H1 (cell line): ENCODE results near the gene ZNF121. TPM values are rescaled to one million over a fixed set of nuclear protein-coding genes. Genes with fewer than 3 reads are reported as not detected.

Experiments
- CTCF ChIA-PET: fragments of 300-600 bp; sonication (Branson Sonifier 250); formaldehyde crosslinking; loops from one replicate; lab custom pipeline; 2021; ENCODE audit not compliant: partially characterized antibody; lab: Charles Lee
- POLR2A ChIA-PET: fragments of 300-600 bp; sonication (Branson Sonifier 250); formaldehyde crosslinking; loops from one replicate; lab custom pipeline; 2021; ENCODE audit warnings: inconsistent platforms; ENCODE audit not compliant: partially characterized antibody; lab: Charles Lee
- DNase-seq, 2 experiments: peaks; one replicate each; pipeline versions ENCODE4 v3.0.0 to v3.0.0-alpha.2; 2010 to 2022; ENCODE audit warnings: low spot score in 2 of 2, low read depth in 1 of 2, mixed read lengths in 1 of 2
- FAIRE-seq: peaks from 2 replicates; lab custom pipeline; 2011; peaks lifted over from hg19 to GRCh38; lab: Jason Lieb, UNC
- H2AFZ ChIP-seq: 2 replicates; pipeline ENCODE4 v1.8.1; 2012; ENCODE audit warnings: low read length, inconsistent platforms
- H2AK5ac ChIP-seq: 2 replicates; pipeline ENCODE4 v1.6.1; 2013; ENCODE audit warnings: low read depth, low read length
- H2BK120ac ChIP-seq: replicated peaks from 2 replicates; pipeline ENCODE3; 2013; ENCODE audit warnings: low read depth, low read length, inconsistent platforms
- H2BK12ac ChIP-seq: 2 replicates; pipeline ENCODE4 v1.6.1; 2013; ENCODE audit warnings: low read depth, low read length
- H2BK15ac ChIP-seq: 2 replicates; pipeline ENCODE4 v1.6.1; 2013; ENCODE audit warnings: low read length
- H2BK20ac ChIP-seq: 2 replicates; pipeline ENCODE4 v1.6.1; 2013; ENCODE audit warnings: low read length
- H2BK5ac ChIP-seq: 2 replicates; pipeline ENCODE4 v1.6.1; 2013; ENCODE audit warnings: low read depth, low read length
- H3K14ac ChIP-seq: 2 replicates; pipeline ENCODE4 v1.6.1; 2013; ENCODE audit warnings: inconsistent platforms; ENCODE audit not compliant: insufficient read length
- H3K18ac ChIP-seq: 2 replicates; pipeline ENCODE4 v1.6.1; 2013; ENCODE audit warnings: low read length; ENCODE audit errors: extremely low read depth
- H3K23ac ChIP-seq: 2 replicates; pipeline ENCODE4 v1.6.1; 2013; ENCODE audit warnings: inconsistent platforms; ENCODE audit not compliant: insufficient read length
- H3K23me2 ChIP-seq: 2 replicates; pipeline ENCODE4 v1.6.1; 2013; ENCODE audit warnings: low read depth, low read length
- H3K27ac ChIP-seq: 2 replicates; pipeline ENCODE4 v1.6.1; 2011; ENCODE audit warnings: low read depth, low read length, inconsistent platforms
- H3K27me3 ChIP-seq, 4 experiments: replicated peaks in 1 of 4; 1 replicate in 1 of 4; 2 replicates in 3 of 4; pipeline versions ENCODE4 v1.6.1 to v1.8.1; 2011 to 2013; ENCODE audit warnings: low read length in 3 of 4, mild to moderate bottlenecking in 3 of 4, inconsistent platforms in 2 of 4, mixed read lengths in 2 of 4, moderate library complexity in 1 of 4; ENCODE audit not compliant: control insufficient read depth in 3 of 4, insufficient read depth in 3 of 4; ENCODE audit errors: extremely low read depth in 1 of 4
- H3K36me3 ChIP-seq, 4 experiments: 2 replicates each; pipeline versions ENCODE4 v1.6.1 to v1.8.1; 2011 to 2013; ENCODE audit warnings: mild to moderate bottlenecking in 4 of 4, low read length in 3 of 4, moderate library complexity in 2 of 4, control low read depth in 1 of 4, inconsistent platforms in 1 of 4; ENCODE audit not compliant: insufficient read depth in 4 of 4, control insufficient read depth in 2 of 4
- H3K4ac ChIP-seq: replicated peaks from 2 replicates; pipeline ENCODE3; 2013; ENCODE audit warnings: low read length, low read depth, mixed read lengths, inconsistent platforms; ENCODE audit not compliant: insufficient read length
- H3K4me1 ChIP-seq, 4 experiments: replicated peaks in 1 of 4; 1 replicate in 1 of 4; 2 replicates in 3 of 4; pipeline versions ENCODE4 v1.6.1 to v1.8.1; 2011 to 2013; ENCODE audit warnings: low read length in 3 of 4, inconsistent platforms in 2 of 4, mixed read lengths in 1 of 4; ENCODE audit not compliant: insufficient read depth in 4 of 4, control insufficient read depth in 3 of 4
- H3K4me2 ChIP-seq, 2 experiments: 2 replicates each; pipeline versions ENCODE4 v1.6.1 to v1.8.1; 2011 to 2013; ENCODE audit warnings: low read depth in 2 of 2, low read length in 2 of 2, control low read depth in 1 of 2, inconsistent platforms in 1 of 2, mild to moderate bottlenecking in 1 of 2; ENCODE audit not compliant: insufficient read depth in 1 of 2
- H3K4me3 ChIP-seq, 4 experiments: fragments of 200-600, 300-600 bp in 1 of 4; sonication (generic), shearing (Covaris generic), sonication (Bioruptor Twin) in 1 of 4; 2 replicates each; pipeline versions ENCODE4 v1.5.1 to v1.8.1; 2011 to 2016; ENCODE audit warnings: low read length in 4 of 4, low read depth in 3 of 4, control low read depth in 2 of 4, inconsistent platforms in 2 of 4, mild to moderate bottlenecking in 2 of 4, mixed read lengths in 1 of 4, moderate library complexity in 1 of 4; ENCODE audit not compliant: insufficient read depth in 2 of 4; ENCODE audit errors: extremely low read depth in 1 of 4
- H3K56ac ChIP-seq: replicated peaks from 2 replicates; pipeline ENCODE3; 2013; ENCODE audit warnings: low read depth, mild to moderate bottlenecking, mixed read lengths, low read length, inconsistent platforms; ENCODE audit not compliant: insufficient read length
- H3K79me1 ChIP-seq: 2 replicates; pipeline ENCODE4 v1.6.1; 2013; ENCODE audit warnings: low read depth, low read length, control low read depth
- H3K79me2 ChIP-seq, 2 experiments: 2 replicates each; pipeline versions ENCODE4 v1.6.1 to v1.8.1; 2012 to 2013; ENCODE audit warnings: low read length in 2 of 2, mild to moderate bottlenecking in 2 of 2, inconsistent platforms in 1 of 2; ENCODE audit not compliant: insufficient read depth in 2 of 2, control insufficient read depth in 1 of 2
- H3K9ac ChIP-seq, 4 experiments: replicated peaks in 1 of 4; 1 replicate in 1 of 4; 2 replicates in 3 of 4; pipeline versions ENCODE4 v1.6.1 to v1.8.1; 2011 to 2013; ENCODE audit warnings: low read depth in 3 of 4, low read length in 3 of 4, control low read depth in 2 of 4, mild to moderate bottlenecking in 2 of 4, moderate library complexity in 2 of 4, inconsistent platforms in 1 of 4; ENCODE audit errors: extremely low read depth in 1 of 4
- H3K9me3 ChIP-seq, 2 experiments: 2 replicates each; pipeline versions ENCODE4 v1.6.1 to v1.8.1; 2012 to 2013; ENCODE audit warnings: mild to moderate bottlenecking in 2 of 2, moderate library complexity in 2 of 2, control low read depth in 1 of 2, inconsistent platforms in 1 of 2, low read depth in 1 of 2, low read length in 1 of 2, mixed read lengths in 1 of 2; ENCODE audit not compliant: insufficient read depth in 2 of 2
- H4K20me1 ChIP-seq, 2 experiments: replicated peaks in 1 of 2; 2 replicates each; pipeline versions ENCODE3 to v1.8.1; 2011 to 2013; ENCODE audit warnings: inconsistent platforms in 2 of 2, low read length in 2 of 2, mild to moderate bottlenecking in 1 of 2; ENCODE audit not compliant: insufficient read depth in 2 of 2, control insufficient read depth in 1 of 2
- H4K5ac ChIP-seq: 2 replicates; pipeline ENCODE4 v1.6.1; 2013; ENCODE audit warnings: low read length, low read depth, mixed read lengths, inconsistent platforms; ENCODE audit not compliant: insufficient read length
- H4K8ac ChIP-seq: 2 replicates; pipeline ENCODE4 v1.8.0; 2013; ENCODE audit warnings: mild to moderate bottlenecking, moderate library complexity, low read length, inconsistent platforms; ENCODE audit not compliant: insufficient read depth; ENCODE audit errors: extremely low read depth
- H4K91ac ChIP-seq: replicated peaks from 2 replicates; pipeline ENCODE3; 2013; ENCODE audit warnings: low read length, mixed read lengths, inconsistent platforms; ENCODE audit not compliant: insufficient read length
- BRCA1 ChIP-seq: IDR thresholded peaks from 2 replicates; pipeline ENCODE4 v1.6.1; 2012; ENCODE audit warnings: low read depth, low read length, improper control_type of control experiment
- CBX5 ChIP-seq: fragments of 300-800, 300-1000 bp; sonication (generic); IDR thresholded peaks from 2 replicates; pipeline ENCODE4 v1.7.1; 2016; ENCODE audit warnings: antibody characterized with exemption, low read length, low read depth
- CEBPB ChIP-seq: IDR thresholded peaks from 2 replicates; pipeline ENCODE4 v1.6.1; 2012; ENCODE audit warnings: low read depth, low read length
- CHD1 ChIP-seq: IDR thresholded peaks from 2 replicates; pipeline ENCODE4 v1.6.1; 2012; ENCODE audit warnings: low read depth, low read length, improper control_type of control experiment
- CTBP2 ChIP-seq: IDR thresholded peaks from 2 replicates; pipeline ENCODE4 v1.7.0; 2011; ENCODE audit warnings: borderline replicate concordance, mild to moderate bottlenecking, moderate library complexity, mixed read lengths, low read length; ENCODE audit not compliant: insufficient read depth, insufficient read length
- FOSL1 ChIP-seq: IDR thresholded peaks from 2 replicates; pipeline ENCODE4 v1.6.1; 2011; ENCODE audit warnings: mild to moderate bottlenecking, low read depth, low read length, moderate library complexity; ENCODE audit not compliant: insufficient read depth
- KDM5A ChIP-seq: fragments of 200-600 bp; IDR thresholded peaks from 2 replicates; pipeline ENCODE4 v1.7.1; 2012; ENCODE audit warnings: mild to moderate bottlenecking, low read length, inconsistent platforms, mixed read lengths
- TAF7 ChIP-seq: optimal IDR thresholded peaks from 2 replicates; pipeline ENCODE3; 2011; ENCODE audit warnings: low read depth, mild to moderate bottlenecking, inconsistent platforms, low read length, moderate library complexity, borderline replicate concordance
- TBP ChIP-seq: IDR thresholded peaks from 2 replicates; pipeline ENCODE4 v1.6.1; 2011; ENCODE audit warnings: low read depth, low read length, improper control_type of control experiment
- polyA plus RNA-seq, 7 experiments: library from polyadenylated mRNA; depleted of rRNA in 3 of 7; stranded (reverse) in 5 of 7; unstranded in 2 of 7; fragments of >200 nt in 5 of 7; fragments of 200-250 nt in 2 of 7; gene quantifications; 1 replicate in 5 of 7; 2 replicates in 1 of 7; 4 replicates in 1 of 7; pipeline versions ENCODE4 v1.2.1 to v1.2.3, GENCODE V29; 2011 to 2013; ENCODE audit warnings: missing spikeins in 2 of 7, mixed read lengths in 2 of 7
- total RNA-seq: library from RNA; stranded (reverse); fragmentation: NEBNext Ultra II Directional; extraction: Animal tissue kit (Norgen Biotek cat#: 25700); gene quantifications from 2 replicates; pipeline ENCODE4 v1.2.1, GENCODE V29; 2021
- TF ChIP-seq, protein P1 (sequence below), 3 experiments: IDR thresholded peaks; 1 replicate in 2 of 3; 2 replicates in 1 of 3; pipeline versions ENCODE4 v1.5.1 to v1.6.1; 2011; ENCODE audit warnings: low read length in 3 of 3, mild to moderate bottlenecking in 3 of 3, inconsistent platforms in 2 of 3, low read depth in 1 of 3, moderate library complexity in 1 of 3; ENCODE audit not compliant: insufficient read depth in 1 of 3; ENCODE audit errors: control extremely low read depth in 1 of 3
- TF ChIP-seq, protein P2 (sequence below): IDR thresholded peaks from 2 replicates; pipeline ENCODE4 v1.6.1; 2011; ENCODE audit warnings: low read depth, mild to moderate bottlenecking, low read length; ENCODE audit not compliant: insufficient read depth

The ZNF121 gene
- total and polyA plus RNA-seq, 2 of the 8 experiments (the other 6 are each of a cell fraction or from before 2014, with no cell fraction given): 22.2 to 220 TPM

DNA sequence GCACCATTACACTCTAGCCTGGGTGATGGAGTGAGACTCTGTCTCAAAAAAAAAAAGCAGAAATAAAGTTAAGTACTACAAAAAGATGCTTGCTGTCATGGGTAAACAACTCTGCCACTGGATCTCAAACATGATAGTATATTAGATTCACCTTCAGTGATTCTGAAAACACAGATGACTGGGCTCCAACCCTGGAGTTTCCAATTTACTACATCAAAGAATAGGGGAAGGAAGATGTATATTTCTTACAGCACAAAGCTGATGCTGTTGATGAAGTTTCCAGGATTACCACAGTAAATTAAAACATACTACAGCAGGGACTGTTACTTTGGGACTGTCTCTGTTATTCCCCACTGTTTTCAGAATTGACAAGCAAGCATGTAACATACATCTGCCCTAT, 31.5 kb upstream of the ZNF121 start:
- Histone ChIP-seq H4K20me1 (no peaks in the 10 kb centered on the region), H3K23ac (no peak overlapping the region), H2BK120ac (no peak overlapping the region), H3K9ac (no peak overlapping the region), H3K4me1 (peaks cover 0 to 4% (median 1%) of the 10 kb centered on the region in 4 experiments; a peak in 2 of 7 replicates), H3K27ac (no peak overlapping the region), H3K4ac (no peak overlapping the region), H2AK5ac (no peak overlapping the region), H2BK5ac (no peak overlapping the region), H3K23me2 (peaks cover 4% of the 10 kb centered on the region), H3K56ac (no peak overlapping the region), H4K91ac (no peak overlapping the region), H3K79me2 (peaks cover 8 to 20% of the 10 kb centered on the region in 2 experiments), H3K14ac (no peak overlapping the region), H3K4me3 (no peak overlapping the region), H2BK15ac (no peak overlapping the region), H3K79me1 (0 out of 2 replicates have a peak, but pooled peaks cover 2% of the 10 kb centered on the region), H4K8ac (no peak overlapping the region), H2BK20ac (no peak overlapping the region), H3K4me2 (no peak overlapping the region), H3K27me3 (no peaks in the 10 kb centered on the region; a peak in 1 of 7 replicates), H3K36me3 (peaks cover 51 to 85% (median 73%) of the 10 kb centered on the region in 4 experiments), H3K18ac (no peak overlapping the region), H2AFZ (no peak overlapping the region), H2BK12ac (no peak overlapping the region), H3K9me3 (peaks cover 8 to 13% of the 10 kb centered on the region in 2 experiments), H4K5ac (no peak overlapping the region)
- ChIA-PET CTCF (no interaction called here), POLR2A (interaction anchor here (0.6 kb wide), 1 partner anchor 190 kb away, joined by 3 read pairs; no protein-coding TSS in a partner anchor)
- FAIRE-seq (no peak), DNase-seq (no peak)
- TF ChIP-seq, protein P1, sequence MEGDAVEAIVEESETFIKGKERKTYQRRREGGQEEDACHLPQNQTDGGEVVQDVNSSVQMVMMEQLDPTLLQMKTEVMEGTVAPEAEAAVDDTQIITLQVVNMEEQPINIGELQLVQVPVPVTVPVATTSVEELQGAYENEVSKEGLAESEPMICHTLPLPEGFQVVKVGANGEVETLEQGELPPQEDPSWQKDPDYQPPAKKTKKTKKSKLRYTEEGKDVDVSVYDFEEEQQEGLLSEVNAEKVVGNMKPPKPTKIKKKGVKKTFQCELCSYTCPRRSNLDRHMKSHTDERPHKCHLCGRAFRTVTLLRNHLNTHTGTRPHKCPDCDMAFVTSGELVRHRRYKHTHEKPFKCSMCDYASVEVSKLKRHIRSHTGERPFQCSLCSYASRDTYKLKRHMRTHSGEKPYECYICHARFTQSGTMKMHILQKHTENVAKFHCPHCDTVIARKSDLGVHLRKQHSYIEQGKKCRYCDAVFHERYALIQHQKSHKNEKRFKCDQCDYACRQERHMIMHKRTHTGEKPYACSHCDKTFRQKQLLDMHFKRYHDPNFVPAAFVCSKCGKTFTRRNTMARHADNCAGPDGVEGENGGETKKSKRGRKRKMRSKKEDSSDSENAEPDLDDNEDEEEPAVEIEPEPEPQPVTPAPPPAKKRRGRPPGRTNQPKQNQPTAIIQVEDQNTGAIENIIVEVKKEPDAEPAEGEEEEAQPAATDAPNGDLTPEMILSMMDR (IDR thresholded peaks at IDR 0.05; ENCODE audit: control extremely low read depth in 1 of 3, insufficient read depth in 1 of 3, low read depth in 1 of 3, low read length in 3 of 3): no peak
- no peak for TF ChIP-seq TBP
- TF ChIP-seq BRCA1: no peak
- no peak for TF ChIP-seq KDM5A
- TF ChIP-seq, protein P2, sequence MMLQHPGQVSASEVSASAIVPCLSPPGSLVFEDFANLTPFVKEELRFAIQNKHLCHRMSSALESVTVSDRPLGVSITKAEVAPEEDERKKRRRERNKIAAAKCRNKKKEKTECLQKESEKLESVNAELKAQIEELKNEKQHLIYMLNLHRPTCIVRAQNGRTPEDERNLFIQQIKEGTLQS: no peak
- no peak for TF ChIP-seq CHD1
- TF ChIP-seq CEBPB: no peak
- TF ChIP-seq CTBP2: no peak
- no peak for TF ChIP-seq CBX5
- no peak for TF ChIP-seq TAF7
- TF ChIP-seq FOSL1: no peak
